GM21717 (cell line): ENCODE data around the gene DLGAP1.
"Not testable (repeated sequence)": the region's sequence is repeated elsewhere in the genome, so short reads cannot be mapped to it uniquely, and the experiment has no call there.

Experiments used
- ATAC-seq: cut with Tn5 transposase; IDR thresholded peaks from one replicate; pipeline ENCODE4 v1.9.1; 2021; ENCODE audit warnings: mild to moderate bottlenecking, moderate library complexity; ENCODE audit not compliant: unreplicated experiment

The DLGAP1 gene

DNA sequence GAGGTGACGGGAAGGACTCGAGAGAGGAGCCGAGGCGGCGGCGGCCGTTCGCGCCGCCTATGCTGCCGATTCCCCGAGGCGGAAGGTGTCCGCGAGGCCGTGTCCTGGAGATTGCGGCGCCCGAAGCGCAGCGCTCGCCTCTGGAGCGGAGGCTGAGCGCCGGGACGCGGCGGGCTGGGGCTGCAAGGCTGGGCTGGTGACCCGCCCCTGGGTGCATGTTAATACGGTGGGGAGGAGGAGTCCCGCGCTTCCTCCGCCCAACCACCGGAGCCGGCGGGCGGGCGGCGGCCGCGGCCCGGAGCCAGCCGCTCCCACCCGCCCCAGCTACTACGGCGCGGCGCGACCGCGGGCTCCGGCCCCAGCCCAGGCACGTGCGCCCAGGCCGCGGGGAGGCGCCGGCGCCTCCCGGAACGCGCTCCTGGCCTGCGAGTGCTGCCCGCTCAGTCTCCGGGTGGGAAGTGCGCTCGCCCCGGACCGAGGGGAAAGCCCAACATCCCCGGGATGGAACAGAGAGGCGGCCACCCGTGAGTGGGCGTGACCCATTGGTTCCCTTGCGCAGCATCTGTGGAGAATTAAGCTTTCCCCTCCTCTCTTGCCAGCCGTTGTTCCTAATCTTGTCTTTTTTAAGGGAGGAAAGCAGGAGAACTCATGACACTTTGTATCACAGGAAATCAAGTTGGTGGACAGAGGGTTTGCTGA lies at the start of gene DLGAP1:
Gene DLGAP1 (minus strand): TSS at position 195 of the 699 bp plus-strand sequence.
- ATAC-seq: no peak

DNA sequence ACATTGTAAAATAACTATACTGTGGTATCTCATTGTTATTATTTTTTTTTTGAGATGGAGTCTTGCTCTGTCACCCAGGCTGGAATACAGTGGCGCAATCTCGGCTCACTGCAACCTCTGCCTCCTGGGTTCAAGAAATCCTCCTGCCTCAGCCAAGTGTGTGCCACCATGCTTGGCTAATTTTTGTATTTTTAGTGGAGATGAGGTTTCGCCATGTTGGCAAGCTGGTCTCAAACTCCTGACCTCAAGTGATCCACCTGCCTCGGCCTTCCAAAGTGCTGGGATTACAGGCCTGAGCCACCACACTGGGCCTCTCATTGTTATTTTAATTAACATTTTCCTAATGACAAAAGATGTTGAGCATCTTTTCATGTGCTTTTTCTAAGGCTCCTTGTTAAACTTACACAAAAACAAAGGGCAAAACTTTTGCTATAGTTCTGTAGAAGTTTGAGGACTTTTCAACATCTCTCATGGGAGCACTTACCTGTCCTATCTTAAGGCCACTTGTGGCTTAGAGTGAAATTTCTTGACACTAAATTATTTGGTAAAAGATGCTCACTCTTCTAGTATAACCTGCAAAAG lies 39.7 kb upstream of the DLGAP1 start:
- ATAC-seq: not testable (repeated sequence)

GRCh38 chr18:4468511-4468910 lies 13.4 kb upstream of the DLGAP1 start:
- ATAC-seq: no peak

DNA sequence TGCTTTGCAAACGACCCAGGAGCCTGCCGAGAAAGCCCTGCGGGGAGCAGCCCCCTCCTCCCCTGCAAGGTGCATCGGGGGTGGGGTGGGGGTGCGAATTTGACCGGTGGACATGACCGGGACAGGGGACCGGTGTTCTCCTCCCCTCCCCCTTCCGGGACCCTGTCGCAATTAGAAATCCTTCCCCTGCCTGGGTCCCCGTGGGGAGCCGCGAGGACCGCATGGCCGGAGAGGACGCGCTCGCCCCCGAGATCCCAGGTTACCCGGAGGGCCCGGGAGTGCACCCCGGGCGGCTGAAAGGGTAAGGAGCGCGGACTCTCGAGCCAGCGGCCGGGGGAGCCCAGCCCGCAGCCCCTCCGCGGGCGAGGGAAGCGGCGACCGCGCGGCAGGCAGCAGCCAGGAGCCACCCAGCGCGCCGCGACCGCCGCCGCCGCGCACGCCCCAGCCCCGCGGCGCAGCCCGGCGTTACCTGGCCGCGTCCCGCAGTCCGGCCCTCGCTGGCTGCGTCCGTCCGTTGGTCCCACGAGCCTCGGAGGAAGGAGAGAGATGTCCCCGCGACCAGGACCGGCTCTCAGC lies 482 bp downstream of the DLGAP1 start:
- no peak for ATAC-seq

- ATAC-seq: no peak
These were observed 1.1 kb downstream of the DLGAP1 start for GRCh38 chr18:4453874-4454536.

- no peak for ATAC-seq
These were observed 1.6 kb downstream of the DLGAP1 start for GRCh38 chr18:4453567-4453873.

- ATAC-seq: no peak
These were observed 4.9 kb downstream of the DLGAP1 start for GRCh38 chr18:4450065-4450658.

GRCh38 chr18:4445902-4446301 lies 9.2 kb downstream of the DLGAP1 start:
- no peak for ATAC-seq

DNA sequence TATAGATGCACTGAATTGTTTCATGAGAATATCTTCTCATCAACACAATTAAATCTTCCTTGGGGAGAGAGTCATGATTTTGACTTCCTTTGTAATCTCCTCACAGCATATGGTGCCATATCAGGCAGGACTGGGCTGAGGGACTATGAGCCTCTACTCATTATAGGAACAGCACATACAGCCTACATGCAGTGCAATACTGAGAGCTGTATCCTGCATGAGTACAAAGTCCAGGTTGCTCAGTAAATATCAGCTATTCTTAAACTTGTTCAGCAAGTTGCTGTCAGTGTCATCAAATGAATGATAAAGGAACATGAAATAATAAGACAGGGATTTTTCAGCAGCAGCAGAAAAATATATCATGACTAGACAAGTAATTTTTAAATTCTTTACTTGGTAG lies 10.8 kb downstream of the DLGAP1 start:
- ATAC-seq: no peak

- no peak for ATAC-seq
These were observed 14.0 kb downstream of the DLGAP1 start for GRCh38 chr18:4441098-4441497.

DNA sequence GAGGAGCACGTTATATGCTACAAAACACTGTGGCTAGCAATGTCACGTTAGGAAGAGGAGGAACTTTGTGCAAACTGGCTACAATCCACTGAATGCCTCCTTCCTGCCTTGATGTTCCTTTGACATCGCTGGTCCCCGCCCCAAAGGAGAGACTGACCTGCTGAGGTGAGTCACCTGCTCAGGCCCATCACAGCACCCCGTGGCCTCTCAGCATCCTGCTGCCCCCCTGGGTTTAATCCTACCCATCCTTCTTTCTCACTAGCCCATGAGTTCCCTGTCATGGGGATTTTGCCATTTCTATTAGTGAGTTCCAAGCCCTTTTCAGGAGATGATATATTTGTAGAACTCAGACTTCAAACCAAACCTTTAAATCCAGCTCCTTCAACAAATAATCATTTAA lies 16.2 kb downstream of the DLGAP1 start:
- ATAC-seq: no peak

DNA sequence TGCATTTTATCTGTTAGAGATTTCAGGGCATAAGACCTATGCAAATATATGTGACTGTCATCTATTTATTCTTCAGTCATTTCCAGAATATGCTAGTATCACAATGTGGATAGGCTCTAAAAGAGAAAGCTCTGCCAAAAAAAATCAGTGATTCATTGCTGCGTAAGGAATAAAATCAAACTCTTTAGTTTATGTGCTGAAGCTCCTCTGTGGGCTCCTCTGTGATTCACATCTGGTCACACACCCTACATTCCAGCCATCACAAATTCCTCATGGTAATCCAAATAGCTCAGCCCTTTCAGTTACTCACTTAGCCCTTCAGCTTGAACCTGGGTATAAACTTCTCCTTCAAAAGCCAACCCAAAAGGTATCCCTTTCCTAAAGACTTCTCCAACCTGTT lies 21.4 kb downstream of the DLGAP1 start:
- ATAC-seq: no peak

DNA sequence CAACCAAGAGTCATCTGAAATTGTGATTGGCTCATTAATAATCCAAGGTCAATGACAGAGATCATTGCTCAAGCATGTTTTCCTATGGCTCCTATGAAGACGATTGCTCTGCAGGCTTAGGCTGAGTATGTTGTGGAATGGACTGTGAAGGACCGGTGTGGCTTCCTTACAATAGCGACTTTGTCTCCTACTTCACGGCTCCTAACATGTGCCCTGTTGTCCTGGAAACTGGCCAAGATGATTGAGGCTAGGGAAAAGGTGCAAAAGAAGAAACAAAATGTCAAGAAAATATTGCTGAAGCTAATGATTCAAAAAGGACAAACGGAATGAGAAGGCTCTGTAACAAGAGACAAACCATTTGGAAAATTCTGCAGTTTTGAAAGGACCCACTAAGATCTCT lies 24.3 kb downstream of the DLGAP1 start:
- ATAC-seq: no peak

DNA sequence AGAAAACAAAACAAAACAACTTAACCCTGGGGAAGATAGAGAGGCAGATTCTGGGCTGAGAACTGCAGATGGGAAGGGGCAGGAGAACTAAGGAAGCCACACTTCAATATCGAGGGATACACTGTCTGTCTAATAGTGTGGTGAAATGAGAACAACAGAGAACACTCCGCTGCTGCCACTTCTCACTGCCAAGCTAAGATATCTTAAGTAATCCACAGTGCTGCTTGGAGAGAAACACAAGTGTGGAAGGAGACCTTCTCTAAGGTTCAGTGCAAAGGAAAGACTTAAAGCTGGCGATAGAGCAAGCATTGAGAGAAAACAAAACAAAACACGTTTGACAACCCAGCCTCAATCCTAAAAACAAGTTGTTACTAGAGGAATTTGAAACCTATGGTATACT lies 37.4 kb downstream of the DLGAP1 start:
- ATAC-seq: no peak

DNA sequence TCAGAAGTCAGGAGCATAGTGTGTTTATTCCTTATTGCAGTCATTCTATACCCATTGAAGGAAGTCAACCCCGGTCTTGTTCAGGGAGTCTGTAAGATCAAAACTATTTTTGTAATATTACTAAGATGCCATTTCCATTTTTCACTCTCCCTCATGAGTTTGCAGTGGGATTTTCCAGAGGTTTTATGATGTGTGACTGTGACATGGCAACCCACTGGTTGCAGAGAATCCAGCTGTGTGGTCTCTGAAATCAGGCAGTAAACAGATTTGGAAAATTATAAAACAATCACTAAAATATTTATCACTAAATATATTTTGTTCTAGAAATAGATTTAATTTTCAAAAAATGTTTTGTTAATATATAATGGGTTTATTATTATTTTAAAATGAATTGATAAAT lies 38.1 kb downstream of the DLGAP1 start:
- ATAC-seq: no peak

DNA sequence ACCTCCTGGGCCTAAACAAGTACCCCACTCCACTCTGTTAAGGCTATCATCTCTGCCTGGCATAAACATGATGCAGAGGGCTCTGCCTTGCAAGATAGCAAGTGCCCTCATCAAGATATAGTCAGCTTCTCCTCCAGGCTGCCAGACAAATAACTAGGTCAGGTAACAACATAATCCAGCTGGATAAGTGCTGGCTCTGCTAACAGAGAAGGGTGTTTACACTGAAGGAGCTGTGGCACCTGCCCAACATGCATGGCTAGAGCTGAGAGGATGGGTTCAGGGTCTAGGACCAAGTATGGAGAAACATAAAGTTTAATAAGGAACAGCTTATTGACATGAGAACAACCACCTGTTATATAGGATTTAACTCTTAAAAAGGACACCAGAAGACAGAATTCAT lies 42.8 kb downstream of the DLGAP1 start:
- ATAC-seq: no peak

DNA sequence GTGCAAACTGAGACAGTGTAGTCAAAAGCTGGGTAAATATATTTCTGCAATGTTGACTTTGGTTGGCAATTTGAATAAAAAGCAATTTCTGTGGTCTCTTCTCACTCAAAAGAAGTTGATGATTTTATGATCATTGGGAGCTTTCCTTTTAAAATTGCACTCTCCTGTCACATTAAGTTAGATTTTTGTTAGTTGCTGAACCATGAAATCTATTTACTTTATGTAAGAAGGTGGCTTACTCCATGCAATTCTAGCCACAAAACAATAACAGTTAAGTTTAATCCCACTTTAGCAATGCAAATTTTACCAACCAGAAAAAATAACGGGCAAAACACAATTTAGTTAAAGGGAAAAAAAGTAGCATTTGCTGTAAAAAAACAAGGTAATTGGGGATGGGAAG lies 48.3 kb downstream of the DLGAP1 start:
- no peak for ATAC-seq

- no peak for ATAC-seq
These were observed 49.1 kb downstream of the DLGAP1 start for GRCh38 chr18:4405965-4406364.

- ATAC-seq: no peak
These were observed 51.3 kb downstream of the DLGAP1 start for GRCh38 chr18:4403836-4404235.

DNA sequence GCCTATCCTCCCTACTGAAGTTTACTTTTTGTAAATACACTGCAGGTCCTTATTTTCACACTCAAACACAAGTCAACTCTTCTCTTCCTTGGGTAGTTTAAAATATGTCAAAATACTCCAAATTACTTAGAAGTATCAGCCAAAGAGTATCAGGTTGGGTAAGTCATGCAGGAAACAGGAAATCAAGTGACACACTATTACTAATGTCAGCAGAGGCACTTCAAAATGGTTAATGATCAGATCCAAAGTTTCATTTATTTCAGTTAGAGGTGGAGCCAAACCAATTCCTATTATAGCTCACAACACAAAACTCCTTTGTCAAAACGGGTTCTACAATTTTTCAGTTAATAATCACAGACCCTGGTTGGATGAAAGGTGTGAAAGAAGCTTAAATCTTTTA lies 54.2 kb downstream of the DLGAP1 start:
- ATAC-seq: no peak

GRCh38 chr18:4399929-4400328 lies 55.2 kb downstream of the DLGAP1 start:
- no peak for ATAC-seq

- ATAC-seq: no peak
These were observed 60.4 kb downstream of the DLGAP1 start for GRCh38 chr18:4394700-4395099.
